Fibroblast of skin of abdomen (primary cell): ENCODE measurements around the gene BCL2.

Experiments
- DNase-seq: peaks from one replicate; pipeline ENCODE4 v3.0.0-alpha.2; 2013

Gene BCL2

DNA sequence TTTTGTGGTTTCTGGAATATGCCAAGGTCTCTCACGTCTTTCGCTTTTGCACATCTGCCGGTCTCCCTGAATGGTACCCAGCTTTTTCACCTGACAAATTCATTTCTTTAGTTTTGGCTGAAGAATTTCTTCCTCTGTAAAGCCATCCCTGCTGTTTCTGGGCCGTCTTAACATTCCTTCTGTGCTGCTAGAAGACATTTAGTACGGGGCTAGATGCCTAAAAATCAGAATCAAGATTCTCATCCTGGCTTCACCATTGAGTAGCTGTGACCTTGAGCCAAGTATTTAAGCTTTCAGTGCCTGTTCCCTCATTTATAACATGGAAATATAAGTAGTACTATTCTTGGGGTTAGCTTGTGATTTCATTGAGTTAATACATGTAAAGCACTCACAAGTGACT is 6.4 kb upstream of the BCL2 start:
- DNase-seq, result no peak

DNA sequence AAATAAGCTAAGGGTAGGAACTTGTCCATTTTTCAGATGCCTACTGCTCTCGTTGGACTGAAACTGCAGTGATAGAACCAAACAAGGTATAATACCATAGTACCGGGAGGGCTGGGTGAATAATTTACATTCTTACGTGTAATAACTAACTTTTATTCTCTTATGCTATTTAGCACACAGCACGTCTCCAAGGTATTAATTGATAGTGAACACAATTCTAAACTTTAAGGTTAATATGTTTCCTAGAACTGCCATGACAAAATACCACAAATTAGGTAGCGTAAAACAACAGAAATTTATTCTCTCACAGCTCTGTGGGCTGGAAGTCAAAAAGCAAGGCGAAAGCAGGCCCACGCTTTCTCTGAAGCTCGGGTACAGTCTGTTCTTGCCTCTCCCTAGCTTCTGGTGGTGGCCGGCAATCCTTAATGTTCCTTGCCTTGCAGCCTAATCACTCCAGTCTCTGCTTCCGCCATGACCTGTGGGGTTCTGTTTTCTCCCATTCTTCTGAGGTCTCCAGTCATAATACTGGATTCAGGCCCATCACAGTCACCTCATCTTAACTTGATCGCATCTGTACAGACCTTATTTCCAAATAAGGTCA is 5.6 kb upstream of the BCL2 start:
- no peak for DNase-seq

DNA sequence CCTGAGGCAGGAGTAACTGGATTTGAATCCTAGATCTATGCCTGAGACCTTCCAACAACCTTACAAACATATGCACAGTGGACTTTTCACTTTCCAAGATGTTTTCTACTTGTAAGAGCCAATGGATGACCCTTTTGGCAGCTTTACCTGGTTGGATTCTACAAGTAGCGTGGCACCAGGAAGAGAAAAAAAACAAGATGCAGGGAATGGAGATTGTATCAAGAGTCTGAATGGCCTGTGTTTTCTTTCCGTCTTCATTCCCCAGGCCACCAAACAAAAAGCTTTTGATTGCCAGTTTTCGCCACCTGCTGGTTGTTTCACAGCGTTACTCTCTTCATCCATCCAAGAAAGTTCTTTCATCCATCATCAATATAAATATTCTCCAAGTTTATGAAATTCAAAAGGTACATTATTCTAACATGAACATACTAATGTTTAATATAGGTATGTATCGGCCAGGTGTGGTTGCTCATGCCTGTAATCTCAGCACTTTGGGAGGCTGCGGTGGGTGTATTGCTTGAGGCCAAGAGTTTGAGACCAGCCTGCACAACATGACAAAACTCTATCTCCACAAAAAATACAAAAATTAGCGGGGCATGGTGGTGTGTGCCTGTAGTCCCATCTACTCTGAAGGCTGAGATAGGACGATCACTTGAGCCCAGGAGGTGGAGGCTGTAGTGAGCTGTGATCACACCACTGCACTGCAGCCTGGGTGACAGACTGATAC is 3.5 kb upstream of the BCL2 start:
- peak; percentile 68 for DNase-seq

DNA sequence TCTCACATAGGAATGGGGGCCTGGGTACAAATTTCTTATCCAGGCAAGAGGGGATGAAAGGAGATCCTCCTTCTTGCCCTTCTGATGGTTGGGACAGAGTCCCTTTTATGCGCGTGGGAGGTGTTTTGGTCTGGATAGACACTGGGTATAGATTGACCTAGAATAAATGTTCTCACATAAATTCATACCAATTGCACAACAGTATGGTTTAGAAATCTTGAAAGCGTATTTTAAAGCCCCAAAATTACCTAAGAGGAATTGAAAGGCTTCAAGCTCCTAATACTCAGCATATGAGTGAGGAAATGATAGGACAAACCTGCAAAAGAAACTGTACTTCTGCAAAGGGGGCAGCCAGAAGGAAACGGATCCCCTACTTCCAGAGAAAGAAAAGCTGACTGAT is 2.6 kb upstream of the BCL2 start:
- no peak for DNase-seq

DNA sequence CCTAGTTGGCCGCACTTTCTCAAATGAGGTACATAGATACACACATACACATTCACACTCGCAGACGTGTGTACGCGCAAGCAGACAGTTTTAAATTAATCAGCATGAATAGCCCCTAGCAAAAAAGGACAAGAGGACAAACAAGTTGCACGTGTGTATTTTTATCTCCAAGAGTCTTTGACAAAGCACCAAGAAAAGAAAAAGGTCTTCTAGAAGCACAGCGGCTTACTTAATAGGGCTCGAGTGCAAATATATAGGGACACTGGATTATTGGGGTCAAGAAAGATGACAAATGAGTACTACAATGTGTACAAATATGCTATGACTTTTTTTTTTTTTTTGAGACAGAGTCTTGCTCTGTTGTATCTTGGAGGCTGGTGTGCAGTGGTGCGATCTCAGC is 1.7 kb upstream of the BCL2 start:
- no peak for DNase-seq

DNA sequence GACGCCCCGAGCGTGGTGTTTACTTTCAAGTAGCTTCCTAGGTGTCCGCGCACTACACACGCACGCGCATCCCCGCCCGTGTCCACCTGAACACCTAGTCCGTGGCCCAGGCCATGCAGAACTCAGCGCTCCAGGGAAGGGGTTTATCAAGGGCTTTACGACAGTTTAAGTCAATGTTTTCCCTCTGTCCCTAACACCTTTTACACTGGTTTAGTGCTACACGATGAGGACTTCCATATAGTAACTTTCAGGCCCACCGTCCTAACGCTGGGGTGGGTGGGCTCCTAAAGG is 1.4 kb upstream of the BCL2 start:
- no peak for DNase-seq

DNA sequence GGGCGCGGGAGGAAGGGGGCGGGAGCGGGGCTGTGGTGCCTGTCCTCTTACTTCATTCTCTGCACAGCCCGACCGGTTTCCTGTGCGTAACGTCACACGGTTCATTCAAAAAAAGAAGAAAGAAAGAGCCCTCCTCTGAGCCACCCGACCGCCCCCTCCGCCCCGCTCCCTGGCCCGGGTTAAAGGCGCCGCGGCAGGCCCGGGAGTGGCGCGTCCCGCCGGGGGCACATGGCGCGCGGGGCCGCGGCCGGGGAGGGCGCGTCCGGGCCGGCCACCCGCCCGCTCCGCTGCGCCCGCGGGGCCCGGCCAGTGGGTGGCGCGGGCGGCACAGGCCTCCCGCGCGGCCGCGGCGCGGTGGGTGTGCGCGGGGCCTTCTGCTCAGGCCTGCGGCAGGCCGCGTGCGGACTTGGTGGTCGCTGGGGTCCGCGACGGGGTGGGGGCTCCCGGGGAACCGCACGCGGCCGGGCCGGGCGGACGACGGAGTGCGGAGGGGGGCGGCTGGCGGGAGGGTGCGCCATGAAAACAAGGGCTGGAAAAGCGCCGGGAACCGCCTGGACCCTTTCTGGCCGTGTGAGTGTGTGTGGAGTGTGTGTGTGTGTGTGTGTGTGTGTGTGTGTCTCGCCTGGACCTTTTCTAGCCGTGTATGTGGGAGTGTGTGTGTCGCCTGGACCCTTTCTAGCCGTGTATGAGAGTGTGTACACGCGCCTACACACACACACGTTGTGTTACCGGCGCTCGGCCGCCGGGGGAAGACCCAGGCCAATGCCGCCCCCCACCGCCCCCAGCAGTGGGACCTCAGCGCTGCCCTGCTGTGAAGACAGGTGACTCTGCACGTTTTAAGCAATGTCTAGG is 780 bp upstream of the BCL2 start:
- peak; percentile 87 for DNase-seq

DNA sequence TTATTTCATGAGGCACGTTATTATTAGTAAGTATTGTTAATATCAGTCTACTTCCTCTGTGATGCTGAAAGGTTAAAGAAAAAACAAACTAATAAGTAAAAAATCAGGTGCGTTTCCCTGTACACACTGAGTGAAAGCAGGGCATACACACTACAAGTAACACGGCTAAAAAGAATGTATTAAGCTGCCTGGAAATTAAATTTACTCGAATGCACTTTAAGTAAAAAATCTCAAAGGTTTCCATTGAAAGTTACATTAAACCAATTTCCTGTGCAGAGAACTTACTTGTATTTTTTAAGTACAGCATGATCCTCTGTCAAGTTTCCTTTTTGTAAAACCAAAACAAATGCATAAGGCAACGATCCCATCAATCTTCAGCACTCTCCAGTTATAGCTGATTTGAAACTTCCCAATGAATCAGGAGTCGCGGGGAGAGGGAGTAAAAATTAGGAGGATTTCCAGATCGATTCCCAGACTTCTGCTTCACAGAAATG is 633 bp downstream of the BCL2 start:
- no peak for DNase-seq

DNA sequence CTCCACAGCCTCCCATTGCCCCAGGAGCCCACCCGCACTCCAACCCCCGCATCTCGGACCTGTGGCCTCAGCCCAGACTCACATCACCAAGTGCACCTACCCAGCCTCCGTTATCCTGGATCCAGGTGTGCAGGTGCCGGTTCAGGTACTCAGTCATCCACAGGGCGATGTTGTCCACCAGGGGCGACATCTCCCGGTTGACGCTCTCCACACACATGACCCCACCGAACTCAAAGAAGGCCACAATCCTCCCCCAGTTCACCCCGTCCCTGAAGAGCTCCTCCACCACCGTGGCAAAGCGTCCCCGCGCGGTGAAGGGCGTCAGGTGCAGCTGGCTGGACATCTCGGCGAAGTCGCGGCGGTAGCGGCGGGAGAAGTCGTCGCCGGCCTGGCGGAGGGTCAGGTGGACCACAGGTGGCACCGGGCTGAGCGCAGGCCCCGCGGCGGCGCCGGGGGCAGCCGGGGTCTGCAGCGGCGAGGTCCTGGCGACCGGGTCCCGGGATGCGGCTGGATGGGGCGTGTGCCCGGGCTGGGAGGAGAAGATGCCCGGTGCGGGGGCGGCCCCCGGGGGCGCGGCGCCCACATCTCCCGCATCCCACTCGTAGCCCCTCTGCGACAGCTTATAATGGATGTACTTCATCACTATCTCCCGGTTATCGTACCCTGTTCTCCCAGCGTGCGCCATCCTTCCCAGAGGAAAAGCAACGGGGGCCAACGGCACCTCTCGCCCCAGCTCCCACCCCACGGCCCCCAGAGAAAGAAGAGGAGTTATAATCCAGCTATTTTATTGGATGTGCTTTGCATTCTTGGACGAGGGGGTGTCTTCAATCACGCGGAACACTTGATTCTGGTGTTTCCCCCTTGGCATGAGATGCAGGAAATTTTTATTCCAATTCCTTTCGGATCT is 1.3 kb downstream of the BCL2 start:
- DNase-seq, result no peak

DNA sequence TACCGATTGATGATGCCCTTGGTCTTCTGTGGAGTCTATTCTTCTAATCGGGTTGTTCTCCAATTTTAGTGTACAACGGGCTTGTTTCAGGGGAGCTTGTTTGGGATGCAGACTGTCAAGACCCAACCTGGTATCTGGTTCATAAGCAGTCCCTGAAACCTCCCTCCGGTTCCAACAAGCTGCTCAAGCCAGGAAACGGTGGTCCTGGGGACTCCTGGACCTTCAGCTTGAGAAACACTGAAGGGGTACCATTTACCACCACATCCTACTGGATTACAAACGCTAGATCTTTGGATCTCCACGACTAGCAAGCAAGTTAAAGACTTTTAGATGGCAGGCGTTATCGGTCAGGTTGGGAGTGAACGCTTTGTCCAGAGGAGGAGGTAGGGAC is 2.0 kb downstream of the BCL2 start:
- no peak for DNase-seq

DNA sequence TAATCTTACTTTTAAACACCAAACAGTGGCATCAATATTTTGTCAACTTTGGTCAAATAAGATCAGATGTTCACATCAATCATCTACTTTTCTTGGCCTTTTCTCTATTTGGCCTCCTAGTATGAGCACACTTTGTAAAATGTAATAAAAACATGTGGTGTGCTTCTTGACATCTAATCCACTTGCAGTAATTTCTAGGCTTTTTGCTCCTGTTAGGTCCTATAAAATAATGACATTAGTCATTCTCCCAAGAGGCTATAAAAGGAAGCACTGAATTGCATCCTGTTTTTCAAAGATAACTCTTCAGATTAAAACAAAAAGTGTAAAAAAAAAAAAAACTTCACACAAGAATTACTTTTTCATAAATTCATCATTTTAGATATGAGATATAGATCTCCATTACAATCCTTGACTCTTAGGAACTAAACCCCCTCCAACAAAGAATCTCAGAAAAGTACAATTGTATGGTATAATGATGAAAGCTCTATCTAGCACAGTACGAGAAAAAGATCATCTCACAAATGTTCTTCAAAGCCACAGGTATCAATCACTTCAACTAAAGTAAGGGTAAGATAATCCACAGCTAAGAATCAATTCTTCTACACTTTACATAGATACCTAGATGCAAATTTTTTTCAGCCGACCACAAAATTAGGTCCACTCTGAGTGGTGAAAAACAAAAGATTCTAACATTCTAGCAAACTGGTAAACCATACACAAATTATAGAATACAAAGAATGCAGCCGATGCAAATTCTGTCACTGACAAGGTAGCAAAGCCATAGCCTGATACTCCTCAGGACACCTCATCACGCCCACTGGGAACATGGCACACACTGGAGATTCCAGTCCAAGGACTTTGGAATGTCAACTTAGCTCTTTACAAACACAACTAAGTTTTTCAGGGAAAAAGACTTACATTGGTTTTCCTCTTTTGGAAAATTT is 2.7 kb downstream of the BCL2 start:
- no peak for DNase-seq

DNA sequence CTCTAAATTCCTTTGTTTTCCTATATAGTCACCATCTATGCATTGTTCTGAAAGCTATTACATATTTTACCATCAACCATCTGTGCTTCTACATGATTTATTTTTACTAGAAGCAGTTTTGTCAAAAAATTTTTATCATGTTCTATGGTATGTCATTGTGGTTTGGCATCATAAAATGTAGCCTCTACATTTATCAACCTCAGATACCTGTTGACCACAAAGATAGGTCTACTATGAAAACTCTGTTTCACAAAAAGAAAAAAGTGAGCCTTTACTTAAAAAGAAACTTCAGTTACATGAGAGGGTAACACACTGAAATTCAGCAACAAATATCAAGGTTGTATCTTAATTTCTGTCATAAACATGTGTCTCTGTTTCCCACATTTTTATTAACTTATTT is 3.7 kb downstream of the BCL2 start:
- DNase-seq, result peak; percentile 38

DNA sequence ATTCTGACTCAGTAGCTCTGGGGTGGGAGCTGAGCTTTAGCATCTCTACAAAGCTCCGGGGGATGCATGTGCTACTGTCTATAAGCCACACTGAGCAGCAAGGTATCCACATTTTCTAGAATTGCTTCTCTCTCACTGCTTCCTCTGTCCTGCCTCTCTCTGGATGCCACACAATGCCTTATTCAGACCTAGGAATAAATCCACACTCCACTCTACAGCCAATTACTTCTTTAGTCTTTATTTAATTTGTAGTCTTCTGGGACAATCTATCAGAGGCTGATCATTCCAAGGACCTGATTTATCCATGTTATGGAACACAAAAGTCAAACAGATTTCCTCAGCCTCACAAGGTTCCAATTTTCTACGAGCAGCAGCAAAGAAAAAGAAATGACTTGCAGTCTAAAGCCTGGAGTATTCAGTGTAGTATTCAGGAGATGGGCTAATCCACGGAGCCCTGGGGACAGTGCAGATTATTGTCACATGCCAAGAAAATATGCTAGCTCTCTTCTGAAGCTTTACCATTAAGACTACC is 4.4 kb downstream of the BCL2 start:
- DNase-seq, result no peak

DNA sequence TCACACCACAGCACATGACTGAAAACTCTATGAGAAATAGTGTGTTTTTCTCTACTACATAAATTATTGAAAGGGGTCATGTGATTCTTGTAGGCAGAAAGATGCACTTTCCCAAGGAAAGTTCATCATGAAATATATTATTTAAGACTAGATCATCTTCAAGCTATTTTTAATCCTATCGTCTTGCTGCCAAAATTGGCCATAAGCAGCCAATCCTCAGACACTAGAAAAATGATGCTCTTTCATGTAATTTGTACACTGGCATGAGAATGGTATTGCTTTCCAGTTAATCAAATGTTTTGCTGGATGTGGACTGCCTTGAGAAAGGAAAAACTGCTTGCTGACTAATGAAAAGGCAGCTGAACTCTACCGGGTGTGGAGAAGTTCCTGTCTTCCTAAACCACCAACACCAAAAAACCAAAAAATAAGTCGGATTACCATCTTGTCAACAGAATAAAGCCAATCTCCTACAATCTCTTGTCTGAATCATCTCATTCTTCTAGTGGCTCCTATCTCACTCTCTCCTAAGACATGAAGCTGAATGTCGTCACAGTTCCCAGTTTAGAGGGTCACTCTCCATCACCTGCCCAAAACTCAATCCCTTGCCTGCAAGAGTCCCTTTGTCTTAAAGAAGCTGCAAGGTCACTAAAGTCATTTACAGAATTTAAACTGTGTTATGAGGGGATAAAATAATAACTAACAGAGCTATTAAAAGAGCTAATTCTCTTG is 5.3 kb downstream of the BCL2 start:
- DNase-seq, result no peak

DNA sequence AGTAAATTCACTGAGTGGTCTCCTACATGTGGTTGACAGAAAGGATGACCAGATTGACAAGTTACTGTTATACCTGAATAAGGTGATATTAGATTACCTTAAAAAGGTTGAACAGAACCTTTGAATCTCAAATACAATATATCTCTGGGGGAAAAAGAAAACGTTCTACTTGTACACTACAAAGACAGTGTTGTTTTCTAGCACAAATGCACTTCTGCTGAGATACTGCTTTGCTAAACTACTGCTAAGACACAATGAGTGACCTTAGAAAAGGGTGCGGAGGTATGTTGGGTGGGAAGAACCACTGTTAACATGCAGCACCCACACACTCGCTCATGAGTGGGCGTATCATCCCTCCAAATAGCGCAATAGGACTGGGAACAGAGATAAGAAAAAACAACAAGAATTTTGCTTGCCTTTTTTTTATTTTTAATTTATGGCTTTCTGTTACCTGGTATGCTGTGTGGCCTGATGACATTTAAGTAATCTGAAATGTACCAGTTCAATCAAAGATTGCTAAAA is 6.1 kb downstream of the BCL2 start:
- no peak for DNase-seq

DNA sequence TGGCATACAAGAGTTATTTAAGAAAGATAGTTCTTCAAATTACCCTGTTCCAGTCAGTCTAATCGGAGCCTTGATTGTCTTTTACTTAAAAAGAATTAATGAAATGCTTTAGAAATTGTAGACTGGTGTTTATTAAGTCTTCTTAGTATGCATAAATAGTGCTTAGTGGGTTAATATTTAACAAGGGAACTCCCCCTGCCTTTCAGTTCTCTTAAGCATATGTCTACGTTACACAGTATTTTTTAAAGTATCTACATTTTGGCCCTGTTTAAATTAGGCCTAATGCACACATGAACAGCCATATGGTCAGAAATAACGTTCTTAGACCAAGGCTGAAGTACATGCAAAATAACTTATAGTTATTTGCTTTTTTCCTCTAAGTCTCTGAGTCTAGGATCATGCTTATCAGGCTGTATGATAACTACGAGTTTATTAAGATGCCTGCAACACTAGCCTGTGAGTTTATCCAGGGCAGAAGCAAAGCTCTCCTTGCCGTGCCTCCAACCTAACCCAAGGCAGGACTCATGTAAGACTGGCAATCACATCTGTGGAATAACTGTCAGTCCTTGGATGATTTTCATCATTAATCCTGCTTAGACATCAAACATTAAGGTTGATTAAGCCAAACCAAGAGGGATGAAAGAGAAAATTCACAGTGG is 6.7 kb downstream of the BCL2 start:
- no peak for DNase-seq

DNA sequence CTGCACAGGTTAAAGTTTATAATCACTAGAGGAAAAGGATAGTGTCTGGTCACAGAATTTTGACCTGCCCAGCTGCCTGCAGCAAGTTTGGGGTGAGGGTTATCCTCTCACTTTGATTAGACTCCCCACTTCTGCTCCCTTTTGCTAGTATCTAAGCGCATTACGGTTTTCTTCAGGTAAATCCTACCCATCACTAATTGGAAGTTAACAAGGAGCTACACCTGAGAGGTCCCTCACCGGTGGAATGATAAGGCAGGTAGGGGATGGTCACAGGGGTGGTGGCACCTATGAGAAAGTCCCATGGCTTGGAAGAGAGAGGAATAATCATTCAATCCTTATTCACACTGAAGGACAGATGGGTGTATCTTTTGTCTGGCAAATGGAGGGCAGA is 7.6 kb downstream of the BCL2 start:
- no peak for DNase-seq

DNA sequence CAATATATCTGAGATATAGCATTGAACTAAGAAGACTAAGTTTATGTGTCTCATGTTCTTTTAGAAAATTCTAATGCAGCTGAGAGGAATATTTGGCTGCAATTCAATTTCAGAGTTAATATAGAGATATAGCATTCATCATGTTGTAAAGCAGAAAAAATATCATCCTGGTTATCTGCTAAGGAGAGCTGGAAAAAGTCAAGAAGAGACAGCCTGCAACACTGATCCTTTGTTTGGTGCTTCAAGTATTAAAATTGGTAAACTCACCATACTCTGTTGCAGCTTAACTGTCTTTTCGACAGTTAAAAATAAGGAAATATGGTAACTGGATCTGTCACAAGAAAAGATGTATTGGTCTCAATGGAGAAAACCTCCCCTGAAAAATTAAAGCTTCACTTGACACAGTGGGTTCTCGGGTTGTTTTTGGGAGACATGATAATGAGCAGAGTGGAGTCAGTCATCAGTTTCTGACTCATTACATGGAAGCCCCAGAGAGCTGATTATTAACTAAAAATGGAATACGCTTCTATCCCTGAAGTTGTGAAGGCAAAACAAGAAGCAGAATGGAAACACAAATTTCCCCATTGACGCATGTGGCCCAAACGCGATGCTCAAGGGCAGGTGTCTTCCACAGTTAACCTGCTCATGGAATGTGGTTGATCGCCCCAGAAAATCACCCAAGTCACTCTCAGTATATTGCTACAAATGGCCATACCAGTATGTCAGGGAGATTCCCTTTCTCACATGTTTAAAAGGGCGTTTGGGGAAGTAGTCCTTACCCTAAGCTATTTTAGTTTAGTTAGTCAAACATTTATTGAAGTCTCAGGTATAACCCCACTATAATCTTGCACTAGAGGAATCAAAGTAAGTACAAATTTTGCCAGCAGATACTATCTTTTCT is 8.2 kb downstream of the BCL2 start:
- DNase-seq, result no peak

DNA sequence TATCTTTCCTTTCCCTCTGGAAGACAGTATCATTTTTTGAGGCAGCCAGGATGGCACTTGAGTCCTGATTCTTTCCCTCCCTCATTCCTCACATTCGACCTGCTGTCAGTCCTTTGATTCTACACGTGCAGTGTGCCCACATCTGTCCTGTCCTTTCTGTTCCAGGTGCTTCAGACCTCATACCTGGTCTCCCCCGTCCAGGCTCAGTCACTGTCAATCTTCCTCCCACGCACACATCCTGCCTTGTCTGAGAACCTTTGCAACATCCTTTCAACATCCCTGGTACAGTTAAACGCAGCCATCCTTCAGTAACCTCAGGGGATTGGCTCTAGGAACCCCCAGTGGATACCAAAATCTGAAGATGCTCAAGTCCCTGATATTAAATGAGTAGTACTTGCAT is 10.1 kb downstream of the BCL2 start:
- no peak for DNase-seq
